ENCODE data around the gene WWOX. TPM values are rescaled to one million over a fixed set of nuclear protein-coding genes. Genes with fewer than 3 reads are reported as not detected.
A peak's percentile ranks its signal among the peaks of the same experiment; 100 is the strongest.

Gene WWOX
- total and polyA plus RNA-seq, 2 of the 8 experiments (the other 6 are each of a cell fraction or from before 2014, with no cell fraction given): 5.4 to 16.7 TPM

DNA sequence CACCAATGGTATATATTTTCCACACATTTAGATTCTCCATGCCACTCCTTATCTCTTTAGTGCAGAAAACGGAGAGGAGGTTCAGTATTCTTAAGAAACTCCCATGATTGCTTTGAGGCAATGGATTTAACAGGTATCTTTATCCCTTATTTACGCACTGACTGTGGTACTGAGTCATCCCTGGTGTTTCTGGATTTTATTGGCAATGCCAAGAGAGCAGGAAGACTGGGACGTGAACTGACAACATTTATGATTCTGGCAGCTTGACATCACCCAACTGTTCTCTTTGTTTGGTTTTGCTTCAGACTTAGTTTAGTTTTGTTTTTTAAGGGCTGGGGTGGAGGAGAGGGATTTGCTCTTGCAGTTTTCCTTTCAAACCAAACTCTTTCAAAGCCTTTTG, 131.4 kb downstream of the WWOX start:
- no peak overlapping the region for H2BK15ac ChIP-seq (ENCODE audit: low read length)

More for the DNA sequence above, 131.4 kb downstream of the WWOX start:
- Histone ChIP-seq H4K91ac (replicated peaks; ENCODE audit: insufficient read length, low read length) (no peak overlapping the region), H3K56ac (replicated peaks; ENCODE audit: insufficient read length, low read depth, low read length) (no peak overlapping the region), H3K14ac (ENCODE audit: insufficient read length) (no peak overlapping the region), H3K36me3 (ENCODE audit: control insufficient read depth in 2 of 4, insufficient read depth in 4 of 4, low read length in 3 of 4) (no peaks in the 10 kb centered on the region), H3K4me1 (replicated peaks in 1 of 4; ENCODE audit: control insufficient read depth in 3 of 4, insufficient read depth in 4 of 4, low read length in 3 of 4) (no peaks in the 10 kb centered on the region; a peak in 1 of 7 replicates), H3K18ac (ENCODE audit: extremely low read depth, low read length) (no peak overlapping the region), H3K79me1 (ENCODE audit: low read depth, low read length) (no peaks in the 10 kb centered on the region), H2BK20ac (ENCODE audit: low read length) (no peak overlapping the region), H3K27ac (ENCODE audit: low read depth, low read length) (no peak overlapping the region), H3K79me2 (ENCODE audit: control insufficient read depth in 1 of 2, insufficient read depth in 2 of 2, low read length in 2 of 2) (no peaks in the 10 kb centered on the region), H2BK120ac (replicated peaks; ENCODE audit: low read depth, low read length) (no peak overlapping the region), H3K4me3 (ENCODE audit: extremely low read depth in 1 of 4, insufficient read depth in 2 of 4, low read depth in 3 of 4, low read length in 4 of 4) (no peak overlapping the region), H2BK5ac (ENCODE audit: low read depth, low read length) (no peak overlapping the region), H3K23me2 (ENCODE audit: low read depth, low read length) (no peaks in the 10 kb centered on the region), H3K23ac (ENCODE audit: insufficient read length) (no peak overlapping the region), H3K9ac (replicated peaks in 1 of 4; ENCODE audit: extremely low read depth in 1 of 4, low read depth in 3 of 4, low read length in 3 of 4) (no peak overlapping the region), H3K4ac (replicated peaks; ENCODE audit: insufficient read length, low read depth, low read length) (no peak overlapping the region), H3K4me2 (ENCODE audit: insufficient read depth in 1 of 2, low read depth in 2 of 2, low read length in 2 of 2) (no peak overlapping the region), H3K27me3 (replicated peaks in 1 of 4; ENCODE audit: control insufficient read depth in 3 of 4, extremely low read depth in 1 of 4, insufficient read depth in 3 of 4, low read length in 3 of 4) (no peaks in the 10 kb centered on the region), H3K9me3 (ENCODE audit: insufficient read depth in 2 of 2, low read depth in 1 of 2, low read length in 1 of 2) (no peaks in the 10 kb centered on the region), H2AK5ac (ENCODE audit: low read depth, low read length) (no peak overlapping the region), H2BK12ac (ENCODE audit: low read depth, low read length) (no peak overlapping the region), H2AFZ (ENCODE audit: low read length) (no peak overlapping the region), H4K20me1 (replicated peaks in 1 of 2; ENCODE audit: control insufficient read depth in 1 of 2, insufficient read depth in 2 of 2, low read length in 2 of 2) (no peaks in the 10 kb centered on the region), H4K5ac (ENCODE audit: insufficient read length, low read depth, low read length) (no peak overlapping the region), H4K8ac (ENCODE audit: extremely low read depth, insufficient read depth, low read length) (no peak overlapping the region)
- ChIA-PET POLR2A (ENCODE audit: partially characterized antibody) (no interaction called here), CTCF (ENCODE audit: partially characterized antibody) (interaction anchor here (1.4 to 1.5 kb wide), 3 partner anchors 11 to 452 kb away, joined by 3 to 4 read pairs (median 3); no protein-coding TSS in a partner anchor)
- FAIRE-seq: peak; percentile 19
- TF ChIP-seq SRF (IDR thresholded peaks at IDR 0.05; ENCODE audit: low read depth, low read length) (no peak), HDAC6 (IDR thresholded peaks at IDR 0.05; ENCODE audit: low read depth, low read length) (no peak), KDM5A (IDR thresholded peaks at IDR 0.05; ENCODE audit: low read length) (no peak)
- WGBS, 2 experiments (ENCODE audit: extremely low coverage in 1 of 2, insufficient coverage in 1 of 2, insufficient read length in 1 of 2, insufficient replicate concordance in 2 of 2, low coverage in 1 of 2, low lambda C conversion rate in 2 of 2, missing lambda C conversion rate in 1 of 2): 85% methylated on average over 3 of the region's 3 CpGs; no CpG with 5 or more reads in 1 of the 2 experiments
- DNase-seq (ENCODE audit: low read depth in 1 of 2, low spot score in 2 of 2): no peak

Data from H1 (cell line).